ENCODE measurements around the gene NKD1.
A peak's percentile ranks its signal among the peaks of the same experiment; 100 is the strongest.
"Not testable (repeated sequence)": the region's sequence is repeated elsewhere in the genome, so short reads cannot be mapped to it uniquely, and the experiment has no call there.

NKD1 gene, protein sequence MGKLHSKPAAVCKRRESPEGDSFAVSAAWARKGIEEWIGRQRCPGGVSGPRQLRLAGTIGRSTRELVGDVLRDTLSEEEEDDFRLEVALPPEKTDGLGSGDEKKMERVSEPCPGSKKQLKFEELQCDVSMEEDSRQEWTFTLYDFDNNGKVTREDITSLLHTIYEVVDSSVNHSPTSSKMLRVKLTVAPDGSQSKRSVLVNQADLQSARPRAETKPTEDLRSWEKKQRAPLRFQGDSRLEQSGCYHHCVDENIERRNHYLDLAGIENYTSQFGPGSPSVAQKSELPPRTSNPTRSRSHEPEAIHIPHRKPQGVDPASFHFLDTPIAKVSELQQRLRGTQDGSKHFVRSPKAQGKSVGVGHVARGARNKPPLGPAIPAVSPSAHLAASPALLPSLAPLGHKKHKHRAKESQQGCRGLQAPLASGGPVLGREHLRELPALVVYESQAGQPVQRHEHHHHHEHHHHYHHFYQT

DNA sequence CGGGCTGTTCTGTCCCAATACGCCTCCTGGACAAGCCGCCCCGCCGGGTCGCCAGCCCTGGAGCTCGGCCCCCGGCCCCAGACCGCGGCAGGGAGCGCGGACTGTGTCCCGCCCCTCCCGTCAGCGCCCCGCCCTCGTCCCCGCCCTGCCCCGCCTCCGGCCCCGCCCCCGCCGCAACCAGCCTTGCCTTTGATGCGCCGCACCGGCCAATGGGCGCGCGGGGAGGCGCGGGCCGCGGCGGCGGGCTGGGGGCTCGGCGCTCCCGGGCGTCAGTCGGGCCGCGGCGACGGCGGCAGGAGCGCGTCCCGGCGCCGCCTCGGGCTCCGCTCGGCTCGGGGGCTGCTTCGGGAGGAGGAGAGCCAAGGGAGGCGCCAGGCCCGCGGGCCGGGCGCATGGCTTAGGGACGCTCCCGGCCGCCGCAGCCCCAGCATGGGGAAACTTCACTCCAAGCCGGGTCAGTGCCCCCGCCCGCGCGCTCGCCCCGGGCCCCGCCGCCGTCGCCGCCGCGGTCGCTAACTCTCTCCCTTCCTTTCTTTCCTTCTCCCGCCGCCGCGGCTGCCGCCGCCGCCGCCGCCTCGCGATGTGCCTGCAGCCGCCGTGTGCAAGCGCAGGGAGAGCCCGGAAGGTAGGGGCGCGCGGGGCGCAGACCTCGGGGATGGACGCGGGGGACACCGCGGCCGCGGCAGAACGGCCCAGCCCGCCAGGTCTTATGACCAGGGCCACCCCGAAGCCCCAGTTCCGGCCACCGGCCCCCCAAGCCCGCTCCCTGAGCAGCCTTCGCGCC, at the start of gene NKD1:
NKD1 (plus strand) TSS at position 272 of the 784 bp plus-strand sequence; CDS start at position 430, 158 bp downstream.
- DNase-seq (ENCODE audit: low read depth in 2 of 2): peak; percentile 27 to 65

DNA sequence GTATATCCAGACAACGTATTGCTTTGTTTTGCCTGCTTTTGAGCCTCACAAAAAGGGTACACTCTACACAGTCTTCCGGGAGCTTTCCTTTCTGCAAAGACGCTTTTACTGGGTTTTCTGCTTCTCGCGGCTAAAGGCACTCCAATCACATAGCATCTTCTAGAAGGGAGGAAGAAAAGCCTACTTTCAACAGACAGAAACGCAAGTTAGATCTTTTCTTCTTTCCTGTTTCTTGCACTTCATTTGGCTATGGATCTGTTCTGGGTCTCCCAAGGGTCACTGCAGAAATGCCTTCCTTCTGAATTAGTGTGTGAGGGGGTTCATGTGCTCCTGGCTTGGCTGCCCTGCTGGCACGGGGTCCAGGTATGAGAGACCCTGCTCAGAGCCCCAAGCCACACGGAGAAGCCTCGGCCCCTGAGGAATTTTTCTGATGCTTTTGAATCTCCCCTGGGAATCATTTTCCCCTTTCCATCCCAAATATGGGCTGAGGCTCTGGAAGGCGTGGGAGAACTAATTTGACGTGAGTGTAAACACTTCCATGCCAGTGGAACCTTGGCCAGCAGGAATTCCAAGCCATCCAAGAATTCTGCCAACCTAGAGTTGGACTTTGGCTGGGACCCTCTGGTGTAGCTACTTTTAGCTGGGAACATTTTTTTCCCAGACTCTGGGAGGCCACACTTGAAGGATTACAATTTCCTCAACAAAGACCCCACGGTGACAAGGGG, 49.6 kb upstream of the NKD1 start:
- DNase-seq (ENCODE audit: low read depth in 2 of 2): no peak

DNA sequence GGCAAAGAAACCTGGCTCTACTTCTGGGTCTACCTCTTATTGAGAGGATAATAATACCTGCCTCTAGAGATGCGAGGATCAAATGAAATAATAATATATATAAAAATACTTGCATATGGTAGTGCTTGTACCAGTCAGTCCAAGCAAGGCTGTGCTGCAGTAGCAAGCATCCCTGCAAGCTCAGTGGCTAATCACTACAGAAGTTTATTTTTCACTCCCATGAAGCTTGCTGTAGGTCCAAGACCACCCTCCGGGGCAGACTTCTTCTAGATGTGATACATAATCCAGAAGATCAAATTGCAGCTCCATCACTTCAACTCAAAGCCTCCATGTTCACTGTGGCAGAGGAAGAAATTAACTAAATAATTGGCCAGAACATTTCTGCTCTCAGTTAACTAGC, 48.9 kb upstream of the NKD1 start:
- DNase-seq (ENCODE audit: low read depth in 2 of 2): no peak

DNA sequence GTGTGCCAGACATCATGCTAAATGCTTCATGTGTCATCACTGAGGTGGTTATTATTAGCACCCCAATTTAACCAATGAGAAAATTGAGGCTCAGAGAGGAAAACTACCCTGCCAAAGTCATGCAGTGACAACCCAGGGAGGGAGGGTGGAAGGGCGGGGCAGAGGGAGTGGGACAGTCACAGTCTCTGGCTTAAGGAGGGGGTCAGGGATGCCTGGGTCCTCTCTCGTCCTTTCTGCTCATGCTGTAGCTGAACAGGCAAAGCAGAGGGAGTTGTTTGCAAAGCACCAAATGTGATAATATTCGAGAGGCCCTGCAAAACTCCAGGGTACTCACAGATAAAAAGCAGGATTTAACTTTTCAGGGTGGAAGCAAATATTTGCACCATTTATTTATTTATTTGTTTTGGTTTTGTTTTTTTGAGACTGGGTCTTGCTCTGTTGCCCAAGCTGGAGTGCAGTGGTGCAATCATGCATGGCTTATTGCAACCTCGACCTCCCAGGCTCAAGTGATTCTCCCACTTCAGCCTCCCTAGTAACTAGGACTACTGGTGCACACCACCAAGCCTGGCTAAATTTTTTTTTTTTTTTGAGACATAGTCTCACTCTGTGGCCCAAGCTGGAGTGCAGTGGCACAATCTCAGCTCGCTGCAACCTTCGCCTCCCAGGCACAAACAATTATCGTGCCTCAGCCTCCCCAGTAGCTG, 47.9 kb upstream of the NKD1 start:
- DNase-seq (ENCODE audit: low read depth in 2 of 2): no peak

DNA sequence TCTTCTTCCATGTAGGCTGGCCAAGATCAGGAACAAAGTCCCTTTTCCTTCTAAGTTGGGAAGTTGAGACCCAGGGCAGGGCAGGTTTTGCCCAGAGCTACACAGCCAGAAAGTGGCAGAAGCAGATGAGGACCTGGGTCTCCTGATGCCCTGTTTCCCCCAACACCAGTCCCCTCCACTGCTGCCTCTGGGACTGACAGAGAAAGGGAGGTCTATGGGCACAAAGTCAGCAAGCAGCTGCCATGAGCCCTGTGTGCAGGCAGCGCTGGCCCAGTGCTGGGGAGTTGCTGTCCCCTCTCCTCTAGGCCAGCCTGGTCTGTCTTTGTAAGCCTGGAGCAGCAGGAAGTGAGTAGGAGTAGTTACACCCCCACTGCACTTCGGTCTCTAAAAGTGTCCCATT, 46.9 kb upstream of the NKD1 start:
- no peak for DNase-seq (ENCODE audit: low read depth in 2 of 2)

DNA sequence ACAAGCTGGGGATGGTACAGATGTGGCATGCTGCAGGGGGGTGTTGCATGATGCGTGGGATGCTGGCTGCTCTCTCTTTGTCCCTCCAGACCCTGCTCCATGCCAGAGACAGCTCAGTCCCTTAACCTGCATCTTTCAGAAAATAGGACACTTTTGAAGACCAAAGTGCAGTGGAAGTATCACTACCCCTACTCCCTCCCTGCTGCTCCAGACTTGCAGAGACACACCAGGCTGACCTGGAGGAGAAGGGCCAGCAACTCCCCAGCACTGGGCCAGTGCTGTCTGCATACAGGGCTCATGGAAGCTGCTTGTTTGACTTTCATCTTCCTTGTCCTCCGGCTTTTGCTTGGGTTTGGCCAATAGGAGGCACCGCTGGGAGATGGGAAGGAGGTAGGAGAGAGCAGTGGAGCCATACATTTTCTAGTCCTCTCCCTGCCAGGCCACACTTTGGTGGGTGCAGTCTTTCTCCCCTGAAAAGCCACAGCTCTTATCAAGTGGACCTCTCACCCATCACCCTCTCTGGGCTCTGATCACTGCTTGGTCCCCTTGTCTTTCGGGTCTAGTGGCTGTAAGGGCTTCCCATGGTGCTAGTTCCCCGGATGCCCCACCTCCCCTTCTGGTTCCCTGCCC, 46.1 kb upstream of the NKD1 start:
- no peak for DNase-seq (ENCODE audit: low read depth in 2 of 2)

DNA sequence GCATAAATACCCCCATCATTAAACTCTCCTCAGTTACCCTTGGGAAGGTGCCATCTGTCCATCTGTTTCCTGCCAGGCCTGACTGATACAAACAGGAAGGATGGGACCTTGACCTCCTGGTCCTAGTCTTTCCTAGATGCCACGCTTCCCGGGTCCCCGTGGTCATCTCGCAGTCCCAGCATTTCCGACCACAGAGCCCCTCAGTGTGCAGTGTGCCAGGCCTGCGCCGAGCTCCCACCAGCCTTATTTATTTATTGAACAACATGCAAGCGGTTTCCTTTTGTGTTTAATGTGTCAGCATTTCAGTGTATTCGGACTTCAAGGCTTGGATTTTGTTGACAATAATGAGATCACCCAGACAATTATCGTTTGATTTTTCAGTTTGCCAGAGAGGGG, 45.6 kb upstream of the NKD1 start:
- DNase-seq (ENCODE audit: low read depth in 2 of 2): no peak

DNA sequence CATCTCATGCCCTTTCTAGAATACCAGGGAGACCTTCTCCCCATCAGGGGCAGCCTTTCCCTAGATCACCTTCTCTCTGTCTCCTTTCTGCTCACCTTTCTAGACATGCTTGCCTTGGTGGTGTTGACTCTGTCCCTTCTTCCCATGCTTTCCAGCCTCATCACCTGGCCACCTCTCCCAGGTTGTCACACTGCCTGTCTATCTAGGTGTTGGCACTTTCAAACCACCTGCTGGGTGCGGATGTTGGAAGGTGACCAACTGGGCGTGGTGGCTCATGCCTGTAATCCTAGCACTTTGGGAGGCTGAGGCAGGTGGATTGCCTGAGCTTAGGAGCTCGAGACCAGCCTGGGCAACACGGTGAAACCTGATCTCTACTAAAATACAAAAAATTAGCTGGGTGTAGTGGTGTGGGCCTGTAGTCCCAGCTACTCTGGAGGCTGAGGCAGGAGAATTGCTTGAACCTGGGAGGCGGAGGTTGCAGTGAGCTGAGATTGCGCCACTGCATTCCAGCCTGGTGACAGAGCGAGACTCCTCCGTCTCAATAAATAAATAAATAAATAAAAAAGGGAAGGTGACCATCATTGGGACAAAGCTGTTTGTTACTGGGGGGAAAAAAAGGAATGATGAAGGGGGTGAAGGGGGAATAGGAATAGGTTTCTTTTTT, 44.2 kb upstream of the NKD1 start:
- DNase-seq (ENCODE audit: low read depth in 2 of 2): not testable (repeated sequence)

DNA sequence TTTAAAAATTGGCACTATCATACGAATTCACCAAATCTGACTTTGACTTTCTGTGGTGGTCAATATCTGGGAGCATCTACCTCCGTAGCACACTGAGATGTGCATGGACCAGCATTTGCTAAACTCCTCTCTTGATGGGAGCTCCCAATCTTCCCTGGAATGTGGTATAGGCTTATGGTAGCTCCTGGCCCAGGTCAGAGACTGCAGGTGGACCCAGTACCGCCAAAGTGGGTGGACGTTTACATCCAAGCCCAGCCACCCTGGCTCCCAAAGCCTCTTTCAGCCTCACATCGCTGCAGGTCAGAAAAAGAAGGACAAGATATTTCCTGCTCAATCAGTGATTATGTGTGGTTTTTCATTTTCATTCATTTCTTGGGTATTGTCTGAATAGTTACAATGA, 43.1 kb upstream of the NKD1 start:
- no peak for DNase-seq (ENCODE audit: low read depth in 2 of 2)

DNA sequence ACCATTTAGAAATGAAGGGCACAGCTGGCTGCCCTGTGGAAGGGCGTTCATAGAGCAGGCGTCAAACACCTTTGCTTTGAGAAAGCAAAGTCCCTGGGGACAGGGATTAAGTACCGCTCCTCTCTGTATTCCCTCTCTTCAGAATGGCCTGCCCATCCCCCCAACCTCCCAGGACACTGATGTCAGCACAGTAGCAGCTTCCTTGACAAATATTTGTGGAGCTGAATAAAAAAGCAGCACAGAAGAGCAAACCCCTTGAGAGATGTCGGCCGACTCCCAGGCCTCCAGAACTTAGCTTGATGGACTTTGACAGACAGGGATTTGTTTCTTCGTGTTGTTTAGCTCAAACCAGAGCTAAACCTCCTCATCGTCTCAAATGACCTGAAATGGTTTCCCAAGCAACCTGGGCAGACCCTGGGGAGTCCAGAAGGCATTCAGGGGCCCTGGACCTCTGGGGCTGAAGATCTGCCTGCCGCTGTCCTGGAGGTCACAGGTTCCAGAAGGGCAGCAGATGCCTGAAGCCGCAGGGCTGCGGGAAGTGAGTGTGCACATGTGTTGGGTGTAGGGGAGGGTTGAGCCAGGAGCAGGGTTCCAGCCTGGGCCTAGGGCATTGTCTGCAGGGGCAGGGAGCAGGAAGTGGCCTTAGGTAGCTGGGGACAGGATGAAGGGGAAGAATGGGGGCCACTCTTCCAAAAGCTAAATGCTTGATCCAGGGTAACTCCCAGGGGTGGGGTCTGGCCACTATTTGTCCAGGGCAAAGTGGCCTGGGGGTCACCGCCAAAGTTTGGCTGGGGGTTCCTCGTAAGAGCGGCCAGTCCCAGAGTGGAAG, 42.3 kb upstream of the NKD1 start:
- no peak for DNase-seq (ENCODE audit: low read depth in 2 of 2)

DNA sequence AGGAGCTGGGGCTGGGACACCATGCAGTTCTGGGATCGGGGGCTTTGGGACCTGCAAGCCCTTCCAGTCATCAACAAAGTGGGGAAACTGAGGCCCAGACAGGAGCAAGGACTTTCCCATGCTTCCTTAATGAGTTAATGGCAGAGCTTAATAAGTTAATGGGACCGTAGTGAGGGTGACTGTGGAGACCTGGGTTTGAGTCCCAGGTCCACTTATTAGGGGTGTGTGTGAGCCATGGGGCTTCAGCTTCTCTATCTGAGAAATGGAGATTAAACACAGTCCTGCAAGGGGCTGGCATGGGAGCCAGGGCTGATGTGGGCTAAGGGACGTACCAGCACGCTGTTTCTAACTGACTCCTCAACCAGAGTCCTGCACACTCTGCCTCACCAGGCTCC, 41.7 kb upstream of the NKD1 start:
- no peak for DNase-seq (ENCODE audit: low read depth in 2 of 2)

DNA sequence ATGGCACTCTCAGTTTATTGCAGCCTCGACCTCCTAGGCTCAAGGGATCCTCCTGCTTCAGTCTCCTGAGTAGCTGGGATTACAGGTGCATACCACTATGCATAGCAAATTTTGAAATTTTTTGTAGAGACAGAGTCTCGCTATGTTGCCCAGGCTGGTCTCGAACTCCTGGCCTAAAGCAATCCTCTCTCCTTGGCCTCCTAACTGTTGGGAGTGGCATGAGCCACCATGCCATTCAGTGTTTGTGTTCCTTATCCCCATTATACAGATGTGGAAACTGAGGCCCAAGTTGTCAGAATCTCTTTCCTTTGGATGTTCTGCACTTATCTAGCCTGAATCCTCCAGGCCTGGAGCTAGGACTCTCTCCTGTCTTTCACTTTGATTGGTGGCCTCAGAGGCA, 40.8 kb upstream of the NKD1 start:
- no peak for DNase-seq (ENCODE audit: low read depth in 2 of 2)

DNA sequence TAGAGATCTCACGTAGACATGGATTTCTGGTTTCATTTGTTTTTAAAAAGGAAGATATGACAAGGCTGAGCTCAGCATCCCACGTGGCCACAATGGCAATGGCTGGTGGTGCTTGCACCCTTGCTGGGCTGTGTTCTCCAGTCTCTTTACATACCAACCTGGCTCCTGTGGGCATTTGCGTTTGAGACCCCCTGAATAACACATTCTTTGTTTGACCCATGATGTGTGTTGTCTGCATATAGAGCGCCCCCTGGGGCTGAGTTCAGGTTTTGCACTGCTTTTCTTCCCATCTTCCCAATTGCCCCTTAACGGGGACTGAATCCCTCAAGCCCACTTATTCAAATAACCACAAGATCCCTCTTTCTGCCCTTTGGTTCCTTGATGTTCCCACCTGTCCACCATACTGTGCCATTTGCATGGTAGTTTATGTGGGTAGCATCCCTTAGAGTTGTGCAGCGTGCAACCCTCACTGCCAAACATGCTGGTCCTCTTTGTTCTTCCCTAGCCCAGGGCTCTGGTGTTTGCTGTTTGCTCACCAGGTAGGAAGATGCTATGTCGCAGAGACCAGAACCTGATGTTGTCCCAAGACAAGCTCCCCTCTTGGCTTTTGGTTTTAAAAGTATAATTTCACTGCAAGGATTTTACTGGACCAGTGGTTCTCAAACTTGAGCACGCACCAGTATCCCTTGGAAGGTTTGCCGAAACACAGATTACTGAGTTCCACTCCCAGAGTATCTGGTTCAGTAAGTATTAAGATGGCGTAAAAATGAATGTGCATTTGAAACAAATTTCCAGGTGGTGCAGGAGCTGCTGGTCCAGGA, 38.5 kb upstream of the NKD1 start:
- peak; percentile 8 to 9 for DNase-seq (ENCODE audit: low read depth in 2 of 2)

DNA sequence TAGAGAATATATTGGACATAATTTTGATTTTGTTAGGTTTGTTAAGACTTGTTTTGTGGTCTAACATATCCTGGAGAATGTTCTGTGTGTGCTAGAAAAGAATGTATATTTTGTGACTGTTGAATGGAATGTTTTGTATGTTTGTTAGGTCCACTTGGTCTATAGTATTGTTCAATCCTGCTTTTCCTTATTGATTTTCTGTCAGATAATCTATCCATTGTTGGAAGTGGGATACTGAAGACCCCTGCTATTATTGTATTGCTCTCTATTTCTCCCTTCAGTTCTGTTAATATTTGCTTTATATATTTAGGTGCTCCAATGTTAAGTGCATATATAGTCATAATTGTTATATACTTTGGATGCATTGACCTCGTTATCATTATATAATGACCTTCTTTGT, 33.0 kb upstream of the NKD1 start:
- no peak for DNase-seq (ENCODE audit: low read depth in 2 of 2)

DNA sequence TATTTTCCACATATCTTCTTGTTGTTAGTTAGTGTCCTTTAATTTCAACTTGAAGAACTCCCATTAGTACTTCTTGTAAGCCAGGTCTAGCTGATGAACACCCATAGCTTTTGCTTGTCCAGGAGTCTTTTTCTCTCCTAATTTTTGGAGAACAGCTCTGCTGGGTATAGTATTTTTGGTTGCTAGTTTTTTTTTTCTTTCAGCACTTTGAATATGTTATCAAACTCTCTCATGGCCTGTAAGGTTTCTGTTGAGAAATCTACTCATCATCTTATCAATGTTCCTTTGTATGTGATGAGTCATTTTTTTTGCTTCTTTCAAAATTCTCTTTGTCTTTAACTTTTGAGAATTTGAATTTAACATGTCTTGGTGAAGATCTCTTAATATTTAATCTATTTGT, 31.8 kb upstream of the NKD1 start:
- no peak for DNase-seq (ENCODE audit: low read depth in 2 of 2)

DNA sequence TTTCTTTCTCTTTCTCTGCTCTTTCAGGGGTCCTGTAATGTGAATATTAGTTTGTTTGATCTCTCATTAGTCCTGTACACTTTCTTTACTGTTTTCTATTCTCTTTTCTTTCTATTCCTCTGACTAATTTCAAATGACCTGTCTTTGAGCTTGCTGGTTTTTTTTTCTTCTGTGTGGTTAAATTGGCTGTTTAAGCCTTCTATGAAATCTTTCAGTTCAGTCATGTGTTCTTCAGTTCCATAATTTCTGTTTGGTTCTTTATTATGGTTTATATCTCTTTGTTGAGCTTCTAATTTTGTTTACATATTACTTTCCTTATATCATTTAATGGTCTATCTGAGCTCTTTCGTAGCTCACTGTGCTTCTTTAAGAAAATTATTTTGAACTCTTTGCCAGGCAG, 31.3 kb upstream of the NKD1 start:
- no peak for DNase-seq (ENCODE audit: low read depth in 2 of 2)

DNA sequence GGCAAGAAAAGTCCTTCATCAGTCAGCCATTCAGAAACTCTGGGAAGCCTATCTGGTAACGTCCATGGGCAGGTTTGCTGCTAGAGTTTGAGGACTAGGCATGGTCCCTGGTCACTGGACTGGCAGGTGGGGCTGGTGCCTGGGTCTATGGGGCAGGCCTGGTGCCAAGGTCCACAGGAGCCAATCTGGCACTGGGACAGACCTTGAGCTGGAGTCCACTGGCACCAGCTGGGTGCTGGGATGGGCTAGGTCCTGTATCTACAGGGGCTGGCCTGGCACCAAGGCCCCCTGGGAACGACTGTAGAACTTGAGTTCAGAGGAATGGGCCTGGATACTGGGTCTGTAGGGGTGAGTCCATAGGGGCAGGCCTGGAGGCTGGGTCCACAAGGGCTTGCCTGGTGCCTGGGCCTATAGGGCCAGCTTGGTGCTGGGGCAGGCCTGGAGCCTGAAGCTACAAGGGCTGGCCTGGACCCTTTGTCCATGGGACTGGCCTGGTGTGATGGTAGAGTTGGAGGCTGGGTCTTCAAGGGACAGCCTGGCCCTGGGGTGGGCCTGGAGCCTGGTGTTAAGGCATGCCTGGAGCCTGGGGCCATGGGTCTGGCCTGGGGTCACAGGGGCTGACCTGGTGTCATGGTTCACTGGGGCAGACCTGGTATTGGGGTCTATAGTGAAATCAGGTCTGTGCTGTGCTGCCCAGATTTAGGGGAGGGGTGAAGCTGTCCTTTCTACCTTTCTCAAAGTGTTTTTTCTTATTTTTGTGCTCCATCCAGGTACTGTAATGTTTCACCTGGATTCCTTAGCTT, 30.5 kb upstream of the NKD1 start:
- DNase-seq (ENCODE audit: low read depth in 2 of 2): no peak

DNA sequence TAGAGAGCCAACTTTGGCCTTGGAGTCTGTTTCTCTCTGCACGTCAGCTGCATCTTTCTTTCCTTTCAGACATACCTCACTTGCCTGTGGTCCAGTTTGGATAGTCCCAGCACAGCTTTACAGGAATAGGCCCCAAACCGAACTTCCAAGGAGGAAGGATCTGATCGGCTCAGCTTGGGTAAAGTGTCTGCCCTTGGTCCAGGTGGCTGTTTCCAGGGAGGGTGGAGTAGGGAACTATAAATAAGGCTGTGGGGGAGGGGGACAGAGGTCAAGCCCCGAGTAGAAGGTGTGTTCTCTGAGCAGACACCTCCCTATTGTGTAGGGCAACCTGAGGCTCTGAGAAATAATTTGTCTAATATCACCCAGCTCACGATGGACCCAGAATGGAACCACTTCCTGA, 29.2 kb upstream of the NKD1 start:
- no peak for DNase-seq (ENCODE audit: low read depth in 2 of 2)
